HepG2 (cell line): ENCODE results near the gene PCDHB15. TPM values are rescaled to one million over a fixed set of nuclear protein-coding genes. Genes with fewer than 3 reads are reported as not detected.
"Not testable (repeated sequence)": the region's sequence is repeated elsewhere in the genome, so short reads cannot be mapped to it uniquely, and the experiment has no call there.

Experiments used
- ATAC-seq: fragments of 200-7000 bp; cut with Tn5 transposase; 3 replicates; pipeline ENCODE4 v1.9.1; 2020; ENCODE audit warnings: mild to moderate bottlenecking, moderate library complexity
- BruUV-seq: library from RNA; stranded (reverse); fragments of 400-500 nt; replicated peaks from 2 replicates; lab custom pipeline; 2021; lab: Mats Ljungman, UMichigan
- CTCF ChIA-PET: fragments of 300-600 bp; formaldehyde crosslinking; extraction: SDS; loops from one replicate; lab custom pipeline; 2021; ENCODE audit warnings: low total read pairs, inconsistent platforms, low intra/inter-chr PET ratio; lab: Yijun Ruan, JAX
- POLR2A ChIA-PET: fragments of 350-600 bp; sonication (Branson Sonifier 250); formaldehyde crosslinking; loops from one replicate; lab custom pipeline; 2020; ENCODE audit warnings: antibody characterized with exemption, inconsistent platforms; lab: Yijun Ruan, JAX
- DNase-seq: peaks from one replicate; pipeline ENCODE4 v3.0.0-alpha.2; 2015; ENCODE audit warnings: low spot score
- FAIRE-seq: peaks from 3 replicates; lab custom pipeline; 2011; peaks lifted over from hg19 to GRCh38; lab: Jason Lieb, UNC
- H2AFZ ChIP-seq: one replicate; pipeline ENCODE4 v1.6.1; 2011; ENCODE audit warnings: low read length, inconsistent platforms
- H3K27ac ChIP-seq: fragments of 300-600 bp; 3 replicates; pipeline ENCODE4 v1.8.0; 2011; ENCODE audit warnings: mixed run types, mild to moderate bottlenecking, mixed read lengths, low read length, inconsistent platforms; ENCODE audit not compliant: insufficient read depth; ENCODE audit errors: extremely low read length
- H3K27me3 ChIP-seq, 2 experiments: fragments of 200-600 bp in 1 of 2; 2 replicates in 1 of 2; 3 replicates in 1 of 2; pipeline versions ENCODE4 v1.6.0 to v1.8.0; 2011; ENCODE audit warnings: low read length in 2 of 2, mild to moderate bottlenecking in 2 of 2, moderate library complexity in 2 of 2, inconsistent platforms in 1 of 2; ENCODE audit not compliant: insufficient read depth in 2 of 2, control insufficient read depth in 1 of 2
- H3K36me3 ChIP-seq, 2 experiments: fragments of 200-600 bp in 1 of 2; replicated peaks in 1 of 2; 2 replicates in 1 of 2; 3 replicates in 1 of 2; pipeline versions ENCODE4 v1.5.1 to v1.8.0; 2011; ENCODE audit warnings: low read length in 2 of 2, inconsistent platforms in 1 of 2; ENCODE audit not compliant: insufficient read depth in 2 of 2, control insufficient read depth in 1 of 2
- H3K4me1 ChIP-seq: 2 replicates; pipeline ENCODE4 v1.5.1; 2012; ENCODE audit warnings: low read length, inconsistent platforms; ENCODE audit not compliant: insufficient read depth
- H3K4me2 ChIP-seq: 2 replicates; pipeline ENCODE4 v1.6.0; 2011; ENCODE audit warnings: low read depth, low read length, inconsistent platforms
- H3K4me3 ChIP-seq, 3 experiments: fragments of 200-600 bp in 1 of 3; sonication (generic), shearing (Covaris generic) in 1 of 3; replicated peaks in 1 of 3; 2 replicates each; pipeline ENCODE4 v1.5.1; 2011 to 2016; ENCODE audit warnings: low read length in 3 of 3, inconsistent platforms in 2 of 3, low read depth in 2 of 3, mild to moderate bottlenecking in 2 of 3, control low read depth in 1 of 3, mixed read lengths in 1 of 3; ENCODE audit not compliant: insufficient read depth in 1 of 3
- H3K79me2 ChIP-seq: one replicate; pipeline ENCODE4 v1.6.1; 2011; ENCODE audit warnings: low read length, inconsistent platforms; ENCODE audit not compliant: insufficient read depth
- H3K9ac ChIP-seq: 2 replicates; pipeline ENCODE4 v1.6.0; 2011; ENCODE audit warnings: mild to moderate bottlenecking, low read depth, low read length, inconsistent platforms; ENCODE audit not compliant: insufficient read depth
- H3K9me3 ChIP-seq: 2 replicates; pipeline ENCODE4 v1.5.1; 2012; ENCODE audit warnings: mild to moderate bottlenecking, low read length
- H4K20me1 ChIP-seq: 2 replicates; pipeline ENCODE4 v1.6.0; 2011; ENCODE audit warnings: inconsistent platforms, mild to moderate bottlenecking, low read length, moderate library complexity; ENCODE audit not compliant: insufficient read depth
- HMGXB4 ChIP-seq, 2 experiments: sonication (generic) in 1 of 2; formaldehyde crosslinking in 1 of 2; IDR thresholded peaks; 2 replicates each; pipeline versions ENCODE4 v1.4.0 to v1.6.1; 2018 to 2020; ENCODE audit warnings: missing genetic modification reagents in 2 of 2, borderline replicate concordance in 1 of 2, low read depth in 1 of 2, mild to moderate bottlenecking in 1 of 2, missing biosample characterization in 1 of 2
- RAD21 ChIP-seq: fragments of 450-650 bp; formaldehyde crosslinking; IDR thresholded peaks from 2 replicates; pipeline ENCODE4 v1.5.0; 2020; ENCODE audit warnings: mild to moderate bottlenecking
- SMC3 ChIP-seq: IDR thresholded peaks from 2 replicates; pipeline ENCODE4 v1.6.1; 2011; ENCODE audit warnings: low read length, improper control_type of control experiment
- STAG1 ChIP-seq: sonication (generic); formaldehyde crosslinking; IDR thresholded peaks from 2 replicates; pipeline ENCODE4 v1.4.0; 2020; ENCODE audit warnings: missing genetic modification reagents
- ZNF263 ChIP-seq: sonication (generic); formaldehyde crosslinking; IDR thresholded peaks from 2 replicates; pipeline ENCODE4 v1.4.0; 2020; ENCODE audit warnings: missing genetic modification reagents
- WGBS: methylation state at CpG from one replicate; pipeline ENCODE4 v1.1.6; 2017; ENCODE audit warnings: low lambda C conversion rate; 5-methylcytosine and 5-hydroxymethylcytosine counted together
- in situ Hi-C: cut with HindIII; loops from 2 replicates; pipeline ENCODE4 v1.10.0; 2017; ENCODE audit warnings: low pct_unique_long_range_greater_than_20kb; ENCODE audit not compliant: extremely low pct_ligation_motif_present
- intact Hi-C: fragments of 100-400 bp; cut with micrococcal nuclease; formaldehyde crosslinking; loops from one replicate; pipeline ENCODE4 v1.10.0; 2022; ENCODE audit not compliant: unreplicated experiment
- polyA plus RNA-seq, 8 experiments: library from polyadenylated mRNA; depleted of rRNA in 3 of 8; stranded (reverse) in 7 of 8; unstranded in 1 of 8; fragments of >200 nt; fragmentation: Illumina TruSeq in 4 of 8; extraction: Trizol in 4 of 8; gene quantifications; 2 replicates each; pipeline versions ENCODE4 v1.2.1 to v1.2.3, GENCODE V29; 2011 to 2016; ENCODE audit warnings: low read depth in 4 of 8, missing spikeins in 1 of 8, mixed read lengths in 1 of 8; ENCODE audit not compliant: insufficient read depth in 1 of 8
- total RNA-seq, 5 experiments: library from RNA; depleted of rRNA; stranded (reverse); fragments of >200 nt; fragmentation: Illumina TruSeq; extraction: Trizol; gene quantifications; 2 replicates each; pipeline ENCODE4 v1.2.3, GENCODE V29; 2016; ENCODE audit warnings: low read depth in 1 of 5
- TF ChIP-seq, protein P1 (sequence below): sonication (generic); formaldehyde crosslinking; IDR thresholded peaks from 2 replicates; pipeline ENCODE4 v1.4.0; 2020; ENCODE audit warnings: missing genetic modification reagents
- TF ChIP-seq, protein P2 (sequence below): sonication (generic); formaldehyde crosslinking; IDR thresholded peaks from 2 replicates; pipeline ENCODE4 v1.5.0; 2020; ENCODE audit warnings: mild to moderate bottlenecking, missing genetic modification reagents, moderate library complexity

The PCDHB15 gene
- total and polyA plus RNA-seq, 2 of the 13 experiments (the other 11 are each of a cell fraction or from before 2014, with no cell fraction given), result 0.22 to 0.26 TPM

DNA sequence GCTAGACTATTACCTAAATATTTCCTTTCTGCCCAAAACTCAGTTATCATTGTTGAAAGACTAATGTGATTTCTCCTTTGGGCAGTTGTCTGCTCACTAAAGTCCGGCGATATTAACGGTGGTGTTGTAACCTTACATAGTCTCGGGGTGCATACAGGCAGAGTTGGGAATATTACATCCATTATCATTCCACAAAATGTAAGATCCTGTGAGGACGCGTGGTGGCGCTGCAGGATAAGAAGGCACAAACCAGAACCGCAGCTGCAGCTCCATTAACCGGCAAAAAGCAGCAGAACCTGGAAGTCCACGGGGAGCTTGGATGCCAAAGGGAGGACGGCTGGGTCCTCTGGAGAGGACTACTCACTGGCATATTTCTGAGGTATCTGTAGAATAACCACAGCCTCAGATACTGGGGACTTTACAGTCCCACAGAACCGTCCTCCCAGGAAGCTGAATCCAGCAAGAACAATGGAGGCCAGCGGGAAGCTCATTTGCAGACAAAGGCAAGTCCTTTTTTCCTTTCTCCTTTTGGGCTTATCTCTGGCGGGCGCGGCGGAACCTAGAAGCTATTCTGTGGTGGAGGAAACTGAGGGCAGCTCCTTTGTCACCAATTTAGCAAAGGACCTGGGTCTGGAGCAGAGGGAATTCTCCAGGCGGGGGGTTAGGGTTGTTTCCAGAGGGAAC lies 31.4 kb upstream of the PCDHB15 start, which contains the start of gene PCDHB13:
Gene PCDHB13, plus strand, starts transcription at position 264 of the 684 bp plus-strand sequence. Its CDS starts 205 bp downstream, at position 469.
- H4K20me1 ChIP-seq, H3K9me3 ChIP-seq, in situ Hi-C loops, H3K36me3 ChIP-seq, H3K4me3 ChIP-seq, H3K4me1 ChIP-seq, H3K79me2 ChIP-seq, POLR2A ChIA-PET, intact Hi-C loops, H2AFZ ChIP-seq, H3K27ac ChIP-seq, H3K9ac ChIP-seq, H3K27me3 ChIP-seq, CTCF ChIA-PET: not testable (repeated sequence)
- DNase-seq (peak; percentile 68), FAIRE-seq (peak; percentile 76), ATAC-seq (peak; percentile 96)
- TF ChIP-seq, protein P1, sequence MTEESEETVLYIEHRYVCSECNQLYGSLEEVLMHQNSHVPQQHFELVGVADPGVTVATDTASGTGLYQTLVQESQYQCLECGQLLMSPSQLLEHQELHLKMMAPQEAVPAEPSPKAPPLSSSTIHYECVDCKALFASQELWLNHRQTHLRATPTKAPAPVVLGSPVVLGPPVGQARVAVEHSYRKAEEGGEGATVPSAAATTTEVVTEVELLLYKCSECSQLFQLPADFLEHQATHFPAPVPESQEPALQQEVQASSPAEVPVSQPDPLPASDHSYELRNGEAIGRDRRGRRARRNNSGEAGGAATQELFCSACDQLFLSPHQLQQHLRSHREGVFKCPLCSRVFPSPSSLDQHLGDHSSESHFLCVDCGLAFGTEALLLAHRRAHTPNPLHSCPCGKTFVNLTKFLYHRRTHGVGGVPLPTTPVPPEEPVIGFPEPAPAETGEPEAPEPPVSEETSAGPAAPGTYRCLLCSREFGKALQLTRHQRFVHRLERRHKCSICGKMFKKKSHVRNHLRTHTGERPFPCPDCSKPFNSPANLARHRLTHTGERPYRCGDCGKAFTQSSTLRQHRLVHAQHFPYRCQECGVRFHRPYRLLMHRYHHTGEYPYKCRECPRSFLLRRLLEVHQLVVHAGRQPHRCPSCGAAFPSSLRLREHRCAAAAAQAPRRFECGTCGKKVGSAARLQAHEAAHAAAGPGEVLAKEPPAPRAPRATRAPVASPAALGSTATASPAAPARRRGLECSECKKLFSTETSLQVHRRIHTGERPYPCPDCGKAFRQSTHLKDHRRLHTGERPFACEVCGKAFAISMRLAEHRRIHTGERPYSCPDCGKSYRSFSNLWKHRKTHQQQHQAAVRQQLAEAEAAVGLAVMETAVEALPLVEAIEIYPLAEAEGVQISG (CRISPR knock-in tag), result peak; percentile 51
- peak; percentile 69 for TF ChIP-seq ZNF263 (CRISPR knock-in tag)
- TF ChIP-seq SMC3, result peak; percentile 52
- TF ChIP-seq RAD21 (CRISPR knock-in tag), result peak; percentile 59
- TF ChIP-seq HMGXB4 (CRISPR knock-in tag; IDR thresholded peaks at IDR 0.05; ENCODE audit: borderline replicate concordance in 1 of 2, low read depth in 1 of 2), result peak; percentile 28 to 67; a peak in 1 of 4 replicates
- TF ChIP-seq, protein P2, sequence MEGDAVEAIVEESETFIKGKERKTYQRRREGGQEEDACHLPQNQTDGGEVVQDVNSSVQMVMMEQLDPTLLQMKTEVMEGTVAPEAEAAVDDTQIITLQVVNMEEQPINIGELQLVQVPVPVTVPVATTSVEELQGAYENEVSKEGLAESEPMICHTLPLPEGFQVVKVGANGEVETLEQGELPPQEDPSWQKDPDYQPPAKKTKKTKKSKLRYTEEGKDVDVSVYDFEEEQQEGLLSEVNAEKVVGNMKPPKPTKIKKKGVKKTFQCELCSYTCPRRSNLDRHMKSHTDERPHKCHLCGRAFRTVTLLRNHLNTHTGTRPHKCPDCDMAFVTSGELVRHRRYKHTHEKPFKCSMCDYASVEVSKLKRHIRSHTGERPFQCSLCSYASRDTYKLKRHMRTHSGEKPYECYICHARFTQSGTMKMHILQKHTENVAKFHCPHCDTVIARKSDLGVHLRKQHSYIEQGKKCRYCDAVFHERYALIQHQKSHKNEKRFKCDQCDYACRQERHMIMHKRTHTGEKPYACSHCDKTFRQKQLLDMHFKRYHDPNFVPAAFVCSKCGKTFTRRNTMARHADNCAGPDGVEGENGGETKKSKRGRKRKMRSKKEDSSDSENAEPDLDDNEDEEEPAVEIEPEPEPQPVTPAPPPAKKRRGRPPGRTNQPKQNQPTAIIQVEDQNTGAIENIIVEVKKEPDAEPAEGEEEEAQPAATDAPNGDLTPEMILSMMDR (CRISPR knock-in tag), result peak; percentile 71
- peak; percentile 70 for TF ChIP-seq STAG1 (CRISPR knock-in tag)
- WGBS, result 0% methylated on average over 12 of the region's 18 CpGs
- 0 out of 2 replicates have a peak within 1 kb of the TSS, but pooled peaks have one; percentile 23 for H3K4me2 ChIP-seq
- BruUV-seq, result TSS peak; percentile 59

DNA sequence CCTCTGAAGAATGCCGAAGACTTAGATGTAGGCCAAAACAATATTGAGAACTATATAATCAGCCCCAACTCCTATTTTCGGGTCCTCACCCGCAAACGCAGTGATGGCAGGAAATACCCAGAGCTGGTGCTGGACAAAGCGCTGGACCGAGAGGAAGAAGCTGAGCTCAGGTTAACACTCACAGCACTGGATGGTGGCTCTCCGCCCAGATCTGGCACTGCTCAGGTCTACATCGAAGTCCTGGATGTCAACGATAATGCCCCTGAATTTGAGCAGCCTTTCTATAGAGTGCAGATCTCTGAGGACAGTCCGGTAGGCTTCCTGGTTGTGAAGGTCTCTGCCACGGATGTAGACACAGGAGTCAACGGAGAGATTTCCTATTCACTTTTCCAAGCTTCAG lies 30.6 kb upstream of the PCDHB15 start:
- H3K79me2 ChIP-seq, H3K9me3 ChIP-seq, H3K27me3 ChIP-seq, H4K20me1 ChIP-seq, H3K4me3 ChIP-seq, H3K27ac ChIP-seq, H3K36me3 ChIP-seq, FAIRE-seq, H3K4me1 ChIP-seq, DNase-seq, in situ Hi-C loops, CTCF ChIA-PET, intact Hi-C loops, H2AFZ ChIP-seq, H3K9ac ChIP-seq, H3K4me2 ChIP-seq, POLR2A ChIA-PET, BruUV-seq: not testable (repeated sequence)
- ATAC-seq, result peak; percentile 49
- 65% methylated on average over 12 of the region's 12 CpGs for WGBS
